B cell (primary cell): ENCODE measurements around the gene ARHGAP25. TPM values are rescaled to one million over a fixed set of nuclear protein-coding genes. Genes with fewer than 3 reads are reported as not detected.

ENCODE experiments used
- ATAC-seq: fragments of 200-7000 bp; cut with Tn5 transposase; one replicate; pipeline ENCODE4 v1.10.0; 2021; ENCODE audit warnings: low read depth, mild to moderate bottlenecking, moderate number of reproducible peaks, moderate library complexity
- CTCF ChIA-PET: fragments of 350-600 bp; sonication (Branson Sonifier 250); formaldehyde crosslinking; loops from one replicate; lab custom pipeline; 2021; ENCODE audit warnings: antibody characterized with exemption, inconsistent platforms; lab: Charles Lee
- POLR2A ChIA-PET: fragments of 350-600 bp; sonication (Branson Sonifier 250); formaldehyde crosslinking; loops from one replicate; lab custom pipeline; 2021; ENCODE audit warnings: antibody characterized with exemption; lab: Charles Lee
- DNase-seq: peaks from one replicate; pipeline ENCODE4 v3.0.0; 2013
- H2AFZ ChIP-seq: 2 replicates; pipeline ENCODE4 v1.6.1; 2012; ENCODE audit warnings: mild to moderate bottlenecking, low read depth, low read length; ENCODE audit not compliant: insufficient read depth, poor library complexity, severe bottlenecking
- H3K27ac ChIP-seq, 2 donors: 1 replicate in 1 of 2; 2 replicates in 1 of 2; pipeline ENCODE4 v1.5.1; 2012 to 2013; ENCODE audit warnings: low read length in 2 of 2, mild to moderate bottlenecking in 2 of 2, moderate library complexity in 1 of 2
- H3K27me3 ChIP-seq, 4 experiments: fragments of 200-600 bp in 1 of 4; sonication (generic) in 1 of 4; replicated peaks in 1 of 4; 1 replicate in 2 of 4; 2 replicates in 2 of 4; pipeline versions ENCODE4 v1.6.1 to v1.7.0; 2013 to 2016; ENCODE audit warnings: low read length in 3 of 4, mild to moderate bottlenecking in 2 of 4, mixed read lengths in 1 of 4, moderate library complexity in 1 of 4; ENCODE audit not compliant: insufficient read depth in 4 of 4, control insufficient read depth in 3 of 4; ENCODE audit errors: control extremely low read depth in 1 of 4
- H3K36me3 ChIP-seq, 2 experiments: replicated peaks in 1 of 2; 1 replicate in 1 of 2; 2 replicates in 1 of 2; pipeline versions ENCODE4 v1.6.1 to v1.7.1; 2013; ENCODE audit warnings: low read length in 1 of 2; ENCODE audit not compliant: insufficient read depth in 2 of 2, control insufficient read depth in 1 of 2; ENCODE audit errors: control extremely low read depth in 1 of 2, extremely low read depth in 1 of 2
- H3K4me1 ChIP-seq, 2 donors: fragments of 200-600 bp in 1 of 2; sonication (generic) in 1 of 2; 1 replicate in 1 of 2; 2 replicates in 1 of 2; pipeline versions ENCODE4 v1.5.1 to v1.6.1; 2013 to 2017; ENCODE audit warnings: low read length in 2 of 2; ENCODE audit not compliant: control insufficient read depth in 2 of 2, insufficient read depth in 2 of 2
- H3K4me2 ChIP-seq: replicated peaks from 2 replicates; pipeline ENCODE3; 2012; ENCODE audit warnings: mild to moderate bottlenecking, low read depth, low read length; ENCODE audit not compliant: poor library complexity, severe bottlenecking
- H3K4me3 ChIP-seq, 5 experiments: fragments of 200-600 bp in 1 of 5; sonication (generic) in 1 of 5; 1 replicate in 3 of 5; 2 replicates in 2 of 5; pipeline versions ENCODE4 v1.5.1 to v1.7.0; 2011 to 2016; ENCODE audit warnings: low read length in 4 of 5, mild to moderate bottlenecking in 4 of 5, low read depth in 2 of 5, control low read depth in 1 of 5, moderate library complexity in 1 of 5; ENCODE audit not compliant: insufficient read depth in 1 of 5; ENCODE audit errors: control extremely low read depth in 1 of 5, extremely low read depth in 1 of 5
- H3K79me2 ChIP-seq: fragments of 200-600 bp; sonication (generic); one replicate; pipeline ENCODE4 v1.6.0; 2016; ENCODE audit warnings: low read length; ENCODE audit not compliant: control insufficient read depth, insufficient read depth
- H3K9ac ChIP-seq: fragments of 200-600 bp; sonication (generic); 2 replicates; pipeline ENCODE4 v1.6.1; 2017; ENCODE audit warnings: mild to moderate bottlenecking, low read length, moderate library complexity
- H3K9me3 ChIP-seq, 3 donors: one replicate each; pipeline versions ENCODE4 v1.6.1 to v1.7.1; 2013; ENCODE audit warnings: low read length in 2 of 3; ENCODE audit not compliant: control insufficient read depth in 2 of 3, insufficient read depth in 1 of 3; ENCODE audit errors: control extremely low read depth in 1 of 3
- H4K20me1 ChIP-seq: 2 replicates; pipeline ENCODE4 v1.6.0; 2012; ENCODE audit warnings: mild to moderate bottlenecking, low read length; ENCODE audit not compliant: insufficient read depth, control insufficient read depth, poor library complexity, severe bottlenecking
- H3K27ac Mint-ChIP-seq: one replicate; pipeline ENCODE4 v1.8.0; 2021; ENCODE audit warnings: mixed read lengths
- H3K27me3 Mint-ChIP-seq: one replicate; pipeline ENCODE4 v1.8.0; 2021; ENCODE audit warnings: mixed read lengths
- H3K4me1 Mint-ChIP-seq: one replicate; pipeline ENCODE4 v1.8.0; 2021; ENCODE audit warnings: mixed read lengths
- H3K4me3 Mint-ChIP-seq: one replicate; pipeline ENCODE4 v1.8.0; 2021; ENCODE audit warnings: mixed read lengths
- H3K9me3 Mint-ChIP-seq: one replicate; pipeline ENCODE4 v1.8.0; 2022; ENCODE audit warnings: mixed read lengths; ENCODE audit not compliant: insufficient read depth
- EZH2 ChIP-seq: IDR thresholded peaks from 2 replicates; pipeline ENCODE4 v1.6.1; 2012; ENCODE audit warnings: borderline replicate concordance, low read depth, mild to moderate bottlenecking, moderate library complexity, low read length; ENCODE audit not compliant: insufficient read depth, poor library complexity, severe bottlenecking
- WGBS: methylation state at CpG from one replicate; pipeline ENCODE4 v1.1.5; 2013; ENCODE audit warnings: missing lambda C conversion rate; ENCODE audit not compliant: insufficient coverage; 5-methylcytosine and 5-hydroxymethylcytosine counted together
- intact Hi-C: fragments of 100-400 bp; cut with micrococcal nuclease; formaldehyde crosslinking; loops from one replicate; pipeline ENCODE4 v1.10.0; 2022
- polyA plus RNA-seq: library from polyadenylated mRNA; depleted of rRNA; stranded (reverse); fragments of >200 nt; gene quantifications from 2 replicates; pipeline ENCODE4 v1.2.3, GENCODE V29; 2012
- total RNA-seq, 2 donors: library from RNA; stranded (reverse); fragments of 120-200 nt in 1 of 2; gene quantifications; 1 replicate in 1 of 2; 2 replicates in 1 of 2; pipeline versions ENCODE4 v1.2.3 to v1.2.4, GENCODE V29; 2013 to 2022
- TF ChIP-seq, protein P1 (sequence below): fragments of 200-600 bp; IDR thresholded peaks from one replicate; pipeline ENCODE4 v1.8.0; 2022; ENCODE audit warnings: antibody characterized with exemption, mild to moderate bottlenecking

The ARHGAP25 gene
- total and polyA plus RNA-seq, 2 donors (not counting 1 experiment from before 2014, with no cell fraction given) = 97.9 to 207 TPM

DNA sequence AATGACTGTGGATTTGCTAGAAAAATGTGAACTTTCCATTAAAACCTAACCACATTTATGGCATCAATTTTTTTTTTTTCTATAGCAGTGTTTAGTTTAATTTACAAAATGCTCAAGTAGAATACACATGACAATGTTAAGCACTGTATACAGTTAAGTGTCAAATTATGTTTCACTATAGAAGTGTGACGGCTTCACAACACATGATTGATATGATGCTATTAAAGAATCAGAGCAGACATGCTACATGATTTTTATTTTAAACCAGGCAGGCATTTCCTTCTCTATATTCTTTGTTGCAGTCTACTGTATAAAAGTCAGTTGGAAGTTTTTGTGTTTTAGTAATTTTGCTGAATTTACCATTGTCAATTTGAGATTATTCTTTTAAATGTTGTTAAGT, 47.6 kb upstream of the ARHGAP25 start:
- intact Hi-C loops = no loop called here
- Mint-ChIP-seq H3K9me3 (no peaks in the 10 kb centered on the region), H3K4me3 (no peak overlapping the region), H3K27ac (no peak overlapping the region), H3K4me1 (peaks cover 39% of the 10 kb centered on the region), H3K27me3 (no peaks in the 10 kb centered on the region)
- Histone ChIP-seq H3K27me3 (no peaks in the 10 kb centered on the region), H2AFZ (no peak overlapping the region), H3K79me2 (no peaks in the 10 kb centered on the region), H3K4me2 (no peak overlapping the region), H3K9ac (no peak overlapping the region), H3K4me3 (no peak overlapping the region), H3K36me3 (no peaks in the 10 kb centered on the region), H4K20me1 (no peaks in the 10 kb centered on the region), H3K27ac (no peak overlapping the region), H3K4me1 (peaks cover 36 to 42% of the 10 kb centered on the region in 2 donors), H3K9me3 (no peaks in the 10 kb centered on the region)
- no peak for ATAC-seq
- CTCF ChIA-PET = no interaction called here
- WGBS = no CpG with 5 or more reads among the region's 1 CpG
- no peak for DNase-seq
- no peak for TF ChIP-seq EZH2
- TF ChIP-seq, protein P1, sequence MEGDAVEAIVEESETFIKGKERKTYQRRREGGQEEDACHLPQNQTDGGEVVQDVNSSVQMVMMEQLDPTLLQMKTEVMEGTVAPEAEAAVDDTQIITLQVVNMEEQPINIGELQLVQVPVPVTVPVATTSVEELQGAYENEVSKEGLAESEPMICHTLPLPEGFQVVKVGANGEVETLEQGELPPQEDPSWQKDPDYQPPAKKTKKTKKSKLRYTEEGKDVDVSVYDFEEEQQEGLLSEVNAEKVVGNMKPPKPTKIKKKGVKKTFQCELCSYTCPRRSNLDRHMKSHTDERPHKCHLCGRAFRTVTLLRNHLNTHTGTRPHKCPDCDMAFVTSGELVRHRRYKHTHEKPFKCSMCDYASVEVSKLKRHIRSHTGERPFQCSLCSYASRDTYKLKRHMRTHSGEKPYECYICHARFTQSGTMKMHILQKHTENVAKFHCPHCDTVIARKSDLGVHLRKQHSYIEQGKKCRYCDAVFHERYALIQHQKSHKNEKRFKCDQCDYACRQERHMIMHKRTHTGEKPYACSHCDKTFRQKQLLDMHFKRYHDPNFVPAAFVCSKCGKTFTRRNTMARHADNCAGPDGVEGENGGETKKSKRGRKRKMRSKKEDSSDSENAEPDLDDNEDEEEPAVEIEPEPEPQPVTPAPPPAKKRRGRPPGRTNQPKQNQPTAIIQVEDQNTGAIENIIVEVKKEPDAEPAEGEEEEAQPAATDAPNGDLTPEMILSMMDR = no peak
- POLR2A ChIA-PET = no interaction called here

DNA sequence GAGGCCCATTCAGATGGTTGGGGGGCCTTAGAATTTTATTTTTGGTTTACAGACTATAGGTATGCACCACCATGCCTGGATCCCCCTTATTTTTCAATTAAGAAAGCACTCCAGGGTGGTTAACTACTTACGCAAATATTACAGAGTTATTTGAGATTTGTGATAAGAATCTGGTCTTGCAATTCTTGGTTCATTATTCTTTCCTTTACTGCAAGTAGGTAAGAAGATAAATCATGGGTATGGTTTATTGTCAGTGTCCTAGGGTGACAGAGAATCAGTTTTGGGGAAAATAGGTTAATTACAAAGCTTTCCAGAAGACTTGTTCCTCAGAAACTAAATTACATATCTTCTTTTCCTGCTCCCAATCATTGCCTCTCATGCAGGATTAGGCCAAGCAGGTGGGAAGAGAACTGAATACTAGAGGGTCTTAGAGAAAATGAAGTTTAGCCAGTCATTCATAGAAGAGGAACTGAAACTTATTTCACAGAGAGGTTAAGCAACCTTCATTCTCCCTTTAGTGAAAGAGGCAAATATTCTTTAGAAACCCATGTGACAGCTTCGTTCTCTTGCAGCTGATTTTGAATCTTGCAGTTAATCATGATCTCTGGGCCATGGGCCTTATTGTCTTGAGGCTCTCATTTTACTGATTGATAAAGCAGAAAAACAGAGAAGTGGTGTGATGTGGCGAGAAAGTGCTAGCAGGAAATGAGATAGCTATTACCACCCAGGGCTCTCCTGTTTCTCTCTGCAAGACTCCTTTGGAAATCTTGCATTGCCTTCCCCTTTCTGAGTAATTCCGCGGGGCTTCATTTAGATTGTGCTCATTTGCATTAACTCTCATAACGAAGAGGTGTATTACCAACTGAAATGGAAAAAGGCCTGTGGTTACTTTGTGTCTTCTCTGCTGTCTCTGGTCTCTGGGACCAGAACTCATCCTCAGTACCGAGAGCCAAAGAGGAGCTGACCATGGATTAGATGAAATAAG, 44.8 kb upstream of the ARHGAP25 start:
- Histone ChIP-seq H3K36me3 (no peaks in the 10 kb centered on the region), H4K20me1 (no peaks in the 10 kb centered on the region), H3K9me3 (no peaks in the 10 kb centered on the region), H2AFZ (peak overlapping the region; percentile 8), H3K4me3 (peak overlapping the region in 4 of 5 experiments; percentile 8 to 50 (median 22)), H3K27ac (peak overlapping the region; percentile 39 to 62), H3K27me3 (no peaks in the 10 kb centered on the region), H3K4me2 (peak overlapping the region; percentile 68), H3K4me1 (peaks cover 35 to 36% of the 10 kb centered on the region in 2 donors), H3K79me2 (no peaks in the 10 kb centered on the region), H3K9ac (peak overlapping the region; percentile 46)
- Mint-ChIP-seq H3K27ac (peak overlapping the region; percentile 84), H3K27me3 (no peaks in the 10 kb centered on the region), H3K4me1 (peaks cover 40% of the 10 kb centered on the region), H3K9me3 (no peaks in the 10 kb centered on the region), H3K4me3 (peak overlapping the region; percentile 65)
- ATAC-seq = peak; percentile 81
- ChIA-PET CTCF (interaction anchor here (0.9 to 4.0 kb wide), 8 partner anchors 19 to 235 kb away, joined by 3 to 34 read pairs (median 5); partner anchors contain the start of gene ARHGAP25), POLR2A (interaction anchor here (0.6 kb wide), 1 partner anchor 85 kb away, joined by 3 read pairs; no protein-coding TSS in a partner anchor)
- TF ChIP-seq, protein P1 = no peak
- TF ChIP-seq EZH2 = no peak
- intact Hi-C loops = loop anchor here (1.0 to 5.0 kb wide), 3 partner anchors 19 to 223 kb away; partner anchors contain the start of genes APLF and FBXO48
- WGBS = 0% methylated on average over 2 of the region's 7 CpGs
- DNase-seq = peak; percentile 80
